GM10248 (cell line): ENCODE measurements around the gene COLEC11.

Experiments used
- CTCF ChIA-PET: fragments of 300-600 bp; sonication (Branson Sonifier 250); formaldehyde crosslinking; extraction: SDS; loops from one replicate; lab custom pipeline; 2021; ENCODE audit warnings: antibody characterized with exemption; lab: Yijun Ruan, JAX
- POLR2A ChIA-PET: fragments of 350-650 bp; sonication (Branson Sonifier 250); formaldehyde crosslinking; extraction: SDS; loops from one replicate; lab custom pipeline; 2020; ENCODE audit warnings: antibody characterized with exemption; lab: Yijun Ruan, JAX
- DNase-seq: peaks from one replicate; pipeline ENCODE4 v3.0.0; 2012; ENCODE audit errors: extremely low spot score
- CTCF ChIP-seq: IDR thresholded peaks from 2 replicates; pipeline ENCODE4 v1.5.1; 2012; ENCODE audit warnings: mild to moderate bottlenecking, low read depth; ENCODE audit errors: extremely low read depth, missing control alignments, control extremely low read depth

Gene COLEC11

GRCh38 chr2:3662239-3662638 lies 67.3 kb downstream of the COLEC11 start:
- no peak for DNase-seq
- ChIA-PET POLR2A (no interaction called here), CTCF (no interaction called here)
- TF ChIP-seq CTCF = no peak

GRCh38 chr2:3664118-3664517 lies 69.2 kb downstream of the COLEC11 start:
- CTCF ChIA-PET = interaction anchor here (1.5 kb wide), 1 partner anchor 12 kb away, joined by 4 read pairs; no protein-coding TSS in a partner anchor
- TF ChIP-seq CTCF = no peak
- POLR2A ChIA-PET = interaction anchor here (0.7 kb wide), 1 partner anchor 12 kb away, joined by 5 read pairs; no protein-coding TSS in a partner anchor
- DNase-seq = no peak

GRCh38 chr2:3664925-3665324 lies 70.0 kb downstream of the COLEC11 start:
- no peak for TF ChIP-seq CTCF
- ChIA-PET CTCF (interaction anchor here (1.5 kb wide), 1 partner anchor 13 kb away, joined by 4 read pairs; no protein-coding TSS in a partner anchor), POLR2A (interaction anchor here (0.7 kb wide), 1 partner anchor 13 kb away, joined by 5 read pairs; no protein-coding TSS in a partner anchor)
- no peak for DNase-seq

GRCh38 chr2:3665886-3666612 lies 71.1 kb downstream of the COLEC11 start:
- ChIA-PET POLR2A (no interaction called here), CTCF (interaction anchor here (1.1 to 1.4 kb wide), 3 partner anchors 9 to 61 kb away, joined by 3 to 5 read pairs (median 3); no protein-coding TSS in a partner anchor)
- DNase-seq = no peak
- no peak for TF ChIP-seq CTCF

DNA sequence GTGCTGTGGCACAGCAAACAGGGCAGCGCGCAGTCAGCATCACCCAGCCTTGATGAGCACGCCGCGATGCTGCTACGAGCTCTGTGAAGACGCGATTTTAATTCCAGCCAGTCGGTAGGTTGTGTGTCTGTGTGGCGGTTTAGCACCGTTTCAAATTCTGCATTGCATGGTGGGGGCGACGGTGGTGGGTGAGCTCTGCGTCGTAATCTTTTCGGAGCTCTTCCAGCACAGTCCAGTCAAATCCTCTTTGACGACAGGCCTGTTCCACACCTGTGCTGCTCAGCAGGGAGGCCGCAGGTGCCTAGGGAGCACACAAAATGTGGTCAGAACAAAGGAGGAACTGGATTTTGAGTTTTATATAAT lies 71.7 kb downstream of the COLEC11 start:
- no peak for TF ChIP-seq CTCF
- ChIA-PET POLR2A (no interaction called here), CTCF (interaction anchor here (1.1 to 1.4 kb wide), 3 partner anchors 10 to 61 kb away, joined by 3 to 5 read pairs (median 3); no protein-coding TSS in a partner anchor)
- no peak for DNase-seq

DNA sequence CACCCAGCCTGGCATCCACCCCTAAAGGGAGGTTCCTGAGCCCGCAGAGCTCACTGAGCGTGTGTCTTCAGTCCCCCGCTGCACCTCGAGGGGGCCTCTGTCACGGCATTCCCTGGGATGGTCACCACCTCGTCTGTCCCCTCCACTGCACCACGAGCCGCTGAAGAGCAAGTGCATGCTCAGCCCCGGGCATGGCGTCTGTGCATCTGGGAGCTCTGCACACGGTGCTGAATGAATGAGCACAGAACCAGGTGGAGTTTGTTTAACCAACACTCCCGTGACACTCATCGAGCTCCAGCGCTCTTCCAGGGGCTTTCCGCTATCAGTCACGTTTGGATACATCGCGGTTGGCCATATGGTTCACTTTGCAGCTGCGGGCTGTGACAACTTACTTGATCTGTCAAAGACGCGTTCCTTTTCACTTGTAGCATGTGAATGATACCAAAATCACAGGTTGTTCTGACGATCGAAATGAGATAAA lies 72.3 kb downstream of the COLEC11 start:
- ChIA-PET CTCF (interaction anchor here (1.2 to 1.4 kb wide), 2 partner anchors 15 to 60 kb away, joined by 3 to 5 read pairs; no protein-coding TSS in a partner anchor), POLR2A (no interaction called here)
- TF ChIP-seq CTCF = no peak
- no peak for DNase-seq
